CD8-positive, alpha-beta memory T cell (primary cell): ENCODE data around the gene ZNF208. TPM values are rescaled to one million over a fixed set of nuclear protein-coding genes. Genes with fewer than 3 reads are reported as not detected.

Experiments used
- CTCF ChIA-PET: fragments of 350-600 bp; sonication (Branson Sonifier 250); formaldehyde crosslinking; loops from one replicate; lab custom pipeline; 2021; ENCODE audit warnings: antibody characterized with exemption; lab: Charles Lee
- POLR2A ChIA-PET: fragments of 350-600 bp; sonication (Branson Sonifier 250); formaldehyde crosslinking; loops from one replicate; lab custom pipeline; 2021; ENCODE audit warnings: antibody characterized with exemption; lab: Charles Lee
- DNase-seq, 5 donors: peaks; one replicate each; pipeline versions ENCODE4 v3.0.0 to v3.0.0-alpha.2; 2020 to 2022; ENCODE audit warnings: mixed read lengths in 1 of 5
- H3K27ac ChIP-seq: one replicate; pipeline ENCODE4 v1.7.0; 2013; ENCODE audit warnings: low read depth, mild to moderate bottlenecking, low read length, moderate library complexity
- H3K27me3 ChIP-seq: 2 replicates; pipeline ENCODE4 v1.7.0; 2013; ENCODE audit warnings: low read length, mild to moderate bottlenecking; ENCODE audit not compliant: insufficient read depth, poor library complexity, severe bottlenecking
- H3K36me3 ChIP-seq: 2 replicates; pipeline ENCODE4 v1.7.0; 2013; ENCODE audit warnings: mild to moderate bottlenecking, low read length, moderate library complexity; ENCODE audit not compliant: insufficient read depth
- H3K4me1 ChIP-seq: 2 replicates; pipeline ENCODE4 v1.7.0; 2013; ENCODE audit warnings: mild to moderate bottlenecking, low read length, moderate library complexity; ENCODE audit not compliant: insufficient read depth
- H3K4me3 ChIP-seq: 2 replicates; pipeline ENCODE4 v1.7.0; 2013; ENCODE audit warnings: mild to moderate bottlenecking, low read length
- H3K9me3 ChIP-seq: 2 replicates; pipeline ENCODE4 v1.7.0; 2013; ENCODE audit warnings: mild to moderate bottlenecking, low read length
- H3K27ac Mint-ChIP-seq, 8 donors: one replicate each; pipeline ENCODE4 v1.8.0; 2020 to 2021; ENCODE audit warnings: mixed read lengths in 8 of 8, mild to moderate bottlenecking in 6 of 8, inconsistent platforms in 3 of 8, moderate library complexity in 3 of 8
- H3K27me3 Mint-ChIP-seq, 2 donors: one replicate each; pipeline ENCODE4 v1.8.0; 2020 to 2021; ENCODE audit warnings: mixed read lengths in 2 of 2, mild to moderate bottlenecking in 1 of 2, moderate library complexity in 1 of 2
- H3K36me3 Mint-ChIP-seq, 3 donors: one replicate each; pipeline ENCODE4 v1.8.0; 2020 to 2021; ENCODE audit warnings: mixed read lengths in 3 of 3, inconsistent platforms in 1 of 3, mild to moderate bottlenecking in 1 of 3
- H3K4me1 Mint-ChIP-seq, 3 donors: one replicate each; pipeline ENCODE4 v1.8.0; 2020 to 2021; ENCODE audit warnings: mixed read lengths in 3 of 3, inconsistent platforms in 1 of 3, mild to moderate bottlenecking in 1 of 3
- H3K4me3 Mint-ChIP-seq, 7 donors: one replicate each; pipeline ENCODE4 v1.8.0; 2020 to 2021; ENCODE audit warnings: mixed read lengths in 7 of 7, mild to moderate bottlenecking in 6 of 7, moderate library complexity in 4 of 7, inconsistent platforms in 2 of 7
- H3K9me3 Mint-ChIP-seq, 5 donors: one replicate each; pipeline ENCODE4 v1.8.0; 2020 to 2022; ENCODE audit warnings: mixed read lengths in 5 of 5, mild to moderate bottlenecking in 3 of 5, moderate library complexity in 2 of 5, inconsistent platforms in 1 of 5
- polyA plus RNA-seq: library from polyadenylated mRNA; unstranded; fragments of 300-500 nt; fragmentation: Illumina TruSeq; gene quantifications from one replicate; pipeline ENCODE4 v1.2.3, GENCODE V29; 2021
- total RNA-seq, 2 experiments: library from RNA; stranded (reverse); gene quantifications; one replicate each; pipeline ENCODE4 v1.2.3, GENCODE V29; 2021

The ZNF208 gene
- total and polyA plus RNA-seq, 3 experiments from 2014 or later, result 0.51 to 2.6 (median 1.8) TPM

- POLR2A ChIA-PET, result no interaction called here
- CTCF ChIA-PET, result no interaction called here
- no peak overlapping the region for H3K27ac Mint-ChIP-seq
Measured at GRCh38 chr19:21940684-21941083, 70.1 kb downstream of the ZNF208 start.

GRCh38 chr19:21934593-21934992 lies 76.2 kb downstream of the ZNF208 start:
- ChIA-PET POLR2A (no interaction called here), CTCF (no interaction called here)
- no peaks in the 10 kb centered on the region for H3K27me3 ChIP-seq
- no peaks in the 10 kb centered on the region for H3K4me1 ChIP-seq
- H3K36me3 ChIP-seq, result no peaks in the 10 kb centered on the region
- peaks cover 0 to 7% (median 5%) of the 10 kb centered on the region in 5 donors for H3K9me3 Mint-ChIP-seq
- H3K27me3 Mint-ChIP-seq, result peaks cover 0 to 4% of the 10 kb centered on the region in 2 donors
- H3K9me3 ChIP-seq, result no peaks in the 10 kb centered on the region
- no peak overlapping the region for H3K4me3 ChIP-seq
- H3K4me3 Mint-ChIP-seq, result no peak overlapping the region
- H3K27ac Mint-ChIP-seq, result no peak overlapping the region
- no peaks in the 10 kb centered on the region for H3K36me3 Mint-ChIP-seq
- H3K4me1 Mint-ChIP-seq, result no peaks in the 10 kb centered on the region
- no peak overlapping the region for H3K27ac ChIP-seq
- no peak for DNase-seq

More at GRCh38 chr19:21940684-21941083, 70.1 kb downstream of the ZNF208 start:
- H3K27me3 Mint-ChIP-seq, result no peaks in the 10 kb centered on the region
- DNase-seq, result no peak
- no peaks in the 10 kb centered on the region for H3K36me3 ChIP-seq
- H3K4me3 ChIP-seq, result no peak overlapping the region
- H3K4me1 Mint-ChIP-seq, result no peaks in the 10 kb centered on the region
- no peaks in the 10 kb centered on the region for H3K27me3 ChIP-seq
- H3K4me3 Mint-ChIP-seq, result no peak overlapping the region
- H3K27ac ChIP-seq, result no peak overlapping the region
- H3K9me3 Mint-ChIP-seq, result peaks cover 8 to 20% (median 12%) of the 10 kb centered on the region in 5 donors
- H3K9me3 ChIP-seq, result no peaks in the 10 kb centered on the region
- peaks cover 0 to 3% (median 0%) of the 10 kb centered on the region in 3 donors for H3K36me3 Mint-ChIP-seq
- H3K4me1 ChIP-seq, result no peaks in the 10 kb centered on the region

- no peak overlapping the region for H3K27ac ChIP-seq
- no peaks in the 10 kb centered on the region for H3K27me3 ChIP-seq
- peaks cover 0 to 7% (median 5%) of the 10 kb centered on the region in 5 donors for H3K9me3 Mint-ChIP-seq
- DNase-seq, result no peak
- no peaks in the 10 kb centered on the region for H3K4me1 Mint-ChIP-seq
- no peaks in the 10 kb centered on the region for H3K4me1 ChIP-seq
- H3K27me3 Mint-ChIP-seq, result peaks cover 0 to 4% of the 10 kb centered on the region in 2 donors
- ChIA-PET POLR2A (no interaction called here), CTCF (no interaction called here)
- H3K36me3 ChIP-seq, result no peaks in the 10 kb centered on the region
- no peak overlapping the region for H3K4me3 Mint-ChIP-seq
- H3K4me3 ChIP-seq, result no peak overlapping the region
- H3K27ac Mint-ChIP-seq, result no peak overlapping the region
- no peaks in the 10 kb centered on the region for H3K36me3 Mint-ChIP-seq
- H3K9me3 ChIP-seq, result no peaks in the 10 kb centered on the region
Measured at GRCh38 chr19:21934131-21934530, 76.6 kb downstream of the ZNF208 start.

- H3K9me3 ChIP-seq, result no peaks in the 10 kb centered on the region
- no peaks in the 10 kb centered on the region for H3K4me1 ChIP-seq
- no peak overlapping the region for H3K4me3 Mint-ChIP-seq
- H3K27ac Mint-ChIP-seq, result no peak overlapping the region
- H3K4me3 ChIP-seq, result no peak overlapping the region
- no peak for DNase-seq
- H3K9me3 Mint-ChIP-seq, result peaks cover 6 to 23% (median 16%) of the 10 kb centered on the region in 5 donors
- H3K27ac ChIP-seq, result no peak overlapping the region
- H3K27me3 ChIP-seq, result no peaks in the 10 kb centered on the region
- POLR2A ChIA-PET, result no interaction called here
- H3K36me3 Mint-ChIP-seq, result no peaks in the 10 kb centered on the region
- no peaks in the 10 kb centered on the region for H3K4me1 Mint-ChIP-seq
- CTCF ChIA-PET, result no interaction called here
- peaks cover 0 to 7% of the 10 kb centered on the region in 2 donors for H3K27me3 Mint-ChIP-seq
- H3K36me3 ChIP-seq, result no peaks in the 10 kb centered on the region
Measured at GRCh38 chr19:21922276-21922675, 88.5 kb downstream of the ZNF208 start.

- no peak overlapping the region for H3K27ac Mint-ChIP-seq
- H3K27me3 ChIP-seq, result no peaks in the 10 kb centered on the region
- ChIA-PET POLR2A (no interaction called here), CTCF (no interaction called here)
- peaks cover 6 to 23% (median 19%) of the 10 kb centered on the region in 5 donors for H3K9me3 Mint-ChIP-seq
- H3K9me3 ChIP-seq, result no peaks in the 10 kb centered on the region
- no peak overlapping the region for H3K27ac ChIP-seq
- H3K36me3 ChIP-seq, result no peaks in the 10 kb centered on the region
- H3K27me3 Mint-ChIP-seq, result peaks cover 0 to 10% of the 10 kb centered on the region in 2 donors
- H3K36me3 Mint-ChIP-seq, result no peaks in the 10 kb centered on the region
- no peaks in the 10 kb centered on the region for H3K4me1 Mint-ChIP-seq
- no peaks in the 10 kb centered on the region for H3K4me1 ChIP-seq
- no peak overlapping the region for H3K4me3 Mint-ChIP-seq
- DNase-seq, result no peak
- H3K4me3 ChIP-seq, result no peak overlapping the region
Measured at GRCh38 chr19:21921691-21922180, 89.0 kb downstream of the ZNF208 start.

GRCh38 chr19:21915411-21915810 lies 95.3 kb downstream of the ZNF208 start:
- H3K27me3 ChIP-seq, result no peaks in the 10 kb centered on the region
- CTCF ChIA-PET, result no interaction called here
- Mint-ChIP-seq H3K27ac (no peak overlapping the region), H3K27me3 (peaks cover 0 to 10% of the 10 kb centered on the region in 2 donors), H3K36me3 (no peaks in the 10 kb centered on the region), H3K9me3 (peaks cover 3 to 16% (median 12%) of the 10 kb centered on the region in 5 donors), H3K4me1 (no peaks in the 10 kb centered on the region), H3K4me3 (no peak overlapping the region)
- POLR2A ChIA-PET, result no interaction called here
- no peak overlapping the region for H3K27ac ChIP-seq
- H3K36me3 ChIP-seq, result no peaks in the 10 kb centered on the region
- H3K4me1 ChIP-seq, result no peaks in the 10 kb centered on the region
- H3K4me3 ChIP-seq, result no peak overlapping the region
- H3K9me3 ChIP-seq, result no peaks in the 10 kb centered on the region
- no peak for DNase-seq

GRCh38 chr19:21912654-21913053 lies 98.1 kb downstream of the ZNF208 start:
- Mint-ChIP-seq H3K4me1 (no peaks in the 10 kb centered on the region), H3K9me3 (peaks cover 0 to 4% (median 3%) of the 10 kb centered on the region in 5 donors), H3K36me3 (no peaks in the 10 kb centered on the region), H3K27ac (no peak overlapping the region), H3K4me3 (no peak overlapping the region), H3K27me3 (peaks cover 0 to 4% of the 10 kb centered on the region in 2 donors)
- Histone ChIP-seq H3K27me3 (no peaks in the 10 kb centered on the region), H3K9me3 (no peaks in the 10 kb centered on the region), H3K4me3 (no peak overlapping the region), H3K4me1 (no peaks in the 10 kb centered on the region), H3K36me3 (no peaks in the 10 kb centered on the region), H3K27ac (no peak overlapping the region)
- ChIA-PET CTCF (no interaction called here), POLR2A (no interaction called here)
- no peak for DNase-seq

GRCh38 chr19:21910318-21910717 lies 100.4 kb downstream of the ZNF208 start:
- CTCF ChIA-PET, result no interaction called here
- no peaks in the 10 kb centered on the region for H3K36me3 Mint-ChIP-seq
- H3K27ac ChIP-seq, result no peak overlapping the region

More at GRCh38 chr19:21910318-21910717, 100.4 kb downstream of the ZNF208 start:
- Mint-ChIP-seq H3K4me1 (no peaks in the 10 kb centered on the region), H3K4me3 (no peak overlapping the region), H3K27me3 (no peaks in the 10 kb centered on the region), H3K27ac (no peak overlapping the region), H3K9me3 (peaks cover 0 to 7% (median 0%) of the 10 kb centered on the region in 5 donors)
- POLR2A ChIA-PET, result no interaction called here
- no peaks in the 10 kb centered on the region for H3K9me3 ChIP-seq
- DNase-seq, result no peak
- H3K4me3 ChIP-seq, result no peak overlapping the region
- no peaks in the 10 kb centered on the region for H3K4me1 ChIP-seq
- no peaks in the 10 kb centered on the region for H3K27me3 ChIP-seq
- no peaks in the 10 kb centered on the region for H3K36me3 ChIP-seq
